Activated CD4-positive, alpha-beta memory T cell treated with anti-CD3 and anti-CD28 coated beads, Interleukin-2, amount 10 ng/mL, durations not matched to agents 7 days and 5 days (primary cell): ENCODE data around the gene PCDH9. TPM values are rescaled to one million over a fixed set of nuclear protein-coding genes. Genes with fewer than 3 reads are reported as not detected.

Experiments
- CTCF ChIA-PET: fragments of 350-600 bp; sonication (Branson Sonifier 250); formaldehyde crosslinking; loops from one replicate; lab custom pipeline; 2021; ENCODE audit warnings: antibody characterized with exemption, inconsistent platforms; lab: Charles Lee
- POLR2A ChIA-PET: fragments of 350-600 bp; sonication (Branson Sonifier 250); formaldehyde crosslinking; loops from one replicate; lab custom pipeline; 2021; ENCODE audit warnings: antibody characterized with exemption; lab: Charles Lee
- DNase-seq: peaks from one replicate; pipeline ENCODE4 v3.0.0-alpha.2; 2020
- H3K27ac Mint-ChIP-seq: one replicate; pipeline ENCODE4 v1.8.0; 2021; ENCODE audit warnings: mild to moderate bottlenecking, mixed read lengths
- H3K27me3 Mint-ChIP-seq: one replicate; pipeline ENCODE4 v1.8.0; 2021; ENCODE audit warnings: mixed read lengths
- H3K36me3 Mint-ChIP-seq: one replicate; pipeline ENCODE4 v1.8.0; 2021; ENCODE audit warnings: low read depth, mixed read lengths
- H3K4me1 Mint-ChIP-seq: one replicate; pipeline ENCODE4 v1.8.0; 2021; ENCODE audit warnings: mixed read lengths
- H3K4me3 Mint-ChIP-seq: one replicate; pipeline ENCODE4 v1.8.0; 2021; ENCODE audit warnings: mild to moderate bottlenecking, mixed read lengths
- H3K9me3 Mint-ChIP-seq: one replicate; pipeline ENCODE4 v1.8.0; 2021; ENCODE audit warnings: mixed read lengths
- total RNA-seq, 2 experiments: library from RNA; stranded (reverse); gene quantifications; one replicate each; pipeline ENCODE4 v1.2.3, GENCODE V29; 2021

PCDH9 gene
- total RNA-seq, 2 experiments from 2014 or later = 0.05 TPM; not detected in 1

DNA sequence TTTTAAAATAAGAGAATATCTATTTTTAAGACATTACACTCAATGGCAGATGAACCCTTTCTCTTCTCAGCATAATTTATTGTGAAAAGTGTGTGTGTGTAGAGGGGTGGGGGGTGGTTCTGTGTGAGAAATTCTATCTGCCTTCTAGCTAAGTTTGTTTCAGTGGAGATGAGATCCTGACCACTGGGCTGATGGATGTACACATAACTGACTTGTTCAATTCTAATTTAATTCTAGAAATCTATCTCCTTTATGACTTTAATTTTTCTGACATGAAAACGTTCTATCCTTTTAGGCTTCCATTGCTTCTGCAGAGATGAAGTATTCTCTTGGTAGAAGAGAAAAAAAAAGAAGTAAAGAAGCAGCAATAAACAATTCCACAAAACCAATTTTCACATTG lies 891.6 kb downstream of the PCDH9 start:
- Mint-ChIP-seq H3K4me1 (no peaks in the 10 kb centered on the region), H3K9me3 (peaks cover 6% of the 10 kb centered on the region), H3K36me3 (no peaks in the 10 kb centered on the region), H3K27ac (no peak overlapping the region), H3K27me3 (no peaks in the 10 kb centered on the region), H3K4me3 (no peak overlapping the region)
- ChIA-PET POLR2A (no interaction called here), CTCF (no interaction called here)
- no peak for DNase-seq

DNA sequence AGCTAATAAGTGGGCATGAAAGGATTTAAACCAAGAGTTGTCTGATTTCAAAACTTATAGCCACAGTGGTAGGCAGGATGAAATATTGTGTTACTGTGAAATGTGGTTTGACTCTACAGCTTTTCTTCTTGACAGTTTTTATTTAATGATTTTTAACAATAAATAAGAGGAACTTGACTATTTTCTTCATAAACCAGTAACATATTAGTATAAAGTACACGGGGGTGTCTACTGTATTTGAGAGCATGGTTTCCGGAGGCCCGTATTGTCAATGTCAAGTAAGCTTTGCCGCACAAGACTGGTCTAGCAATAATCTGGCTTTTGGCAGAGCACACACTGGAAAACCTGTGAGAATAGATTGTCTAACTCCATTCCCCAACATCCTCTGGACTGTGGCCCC lies 894.5 kb downstream of the PCDH9 start:
- POLR2A ChIA-PET = no interaction called here
- H3K27ac Mint-ChIP-seq = no peak overlapping the region

DNA sequence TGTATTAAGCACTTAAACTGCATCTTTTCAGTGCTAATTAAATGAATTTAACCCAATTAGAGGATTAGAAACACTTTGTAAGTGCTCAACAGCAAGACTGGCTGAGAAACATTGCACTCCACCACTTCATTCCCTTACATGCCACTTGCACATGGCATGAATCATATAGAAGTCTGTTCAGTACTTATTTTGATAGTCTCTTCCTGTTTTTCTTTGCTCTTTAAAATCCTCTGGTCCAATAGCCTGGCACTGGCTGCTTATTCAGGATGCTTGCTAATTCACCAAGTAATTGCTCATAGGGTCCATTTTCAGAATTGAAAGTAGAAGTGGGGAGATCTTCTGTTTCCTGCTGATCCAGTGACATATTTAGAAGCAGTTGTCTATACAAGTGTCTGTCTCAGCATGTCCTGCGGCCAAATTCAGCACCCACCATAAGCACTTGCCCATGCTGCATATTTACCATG lies 900.1 kb downstream of the PCDH9 start:
- CTCF ChIA-PET = no interaction called here
- POLR2A ChIA-PET = no interaction called here

More for the DNA sequence above, 894.5 kb downstream of the PCDH9 start:
- Mint-ChIP-seq H3K4me3 (no peak overlapping the region), H3K36me3 (no peaks in the 10 kb centered on the region), H3K27me3 (no peaks in the 10 kb centered on the region), H3K9me3 (peaks cover 3% of the 10 kb centered on the region), H3K4me1 (no peaks in the 10 kb centered on the region)
- CTCF ChIA-PET = no interaction called here
- DNase-seq = no peak

DNA sequence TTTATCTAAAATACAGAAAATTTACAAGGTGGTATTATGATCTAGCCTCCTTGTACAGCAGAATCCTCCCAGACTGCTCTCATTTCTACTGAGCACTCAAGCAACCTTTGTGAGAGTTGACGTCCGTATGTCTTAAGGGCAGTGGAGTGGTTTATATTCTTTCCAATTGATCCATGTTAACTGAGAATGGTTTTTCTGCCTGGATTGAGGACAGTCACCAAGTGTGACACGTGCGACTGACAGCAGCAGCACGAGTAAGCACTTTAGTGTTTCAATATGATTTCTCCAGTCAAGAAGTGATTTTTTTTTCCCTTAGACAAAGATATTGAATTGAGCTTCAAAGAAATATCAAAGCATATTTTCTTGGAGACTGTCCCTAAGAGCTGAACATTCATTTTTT lies 901.7 kb downstream of the PCDH9 start:
- peaks cover 3% of the 10 kb centered on the region for H3K9me3 Mint-ChIP-seq
- no peak for DNase-seq
- H3K4me1 Mint-ChIP-seq = no peaks in the 10 kb centered on the region
- ChIA-PET POLR2A (no interaction called here), CTCF (no interaction called here)
- no peak overlapping the region for H3K27ac Mint-ChIP-seq
- H3K36me3 Mint-ChIP-seq = no peaks in the 10 kb centered on the region
- H3K27me3 Mint-ChIP-seq = no peaks in the 10 kb centered on the region
- H3K4me3 Mint-ChIP-seq = no peak overlapping the region

More for the DNA sequence above, 900.1 kb downstream of the PCDH9 start:
- Mint-ChIP-seq H3K27ac (no peak overlapping the region), H3K27me3 (no peaks in the 10 kb centered on the region), H3K4me1 (no peaks in the 10 kb centered on the region), H3K4me3 (no peak overlapping the region), H3K36me3 (no peaks in the 10 kb centered on the region), H3K9me3 (peaks cover 3% of the 10 kb centered on the region)
- DNase-seq = no peak

DNA sequence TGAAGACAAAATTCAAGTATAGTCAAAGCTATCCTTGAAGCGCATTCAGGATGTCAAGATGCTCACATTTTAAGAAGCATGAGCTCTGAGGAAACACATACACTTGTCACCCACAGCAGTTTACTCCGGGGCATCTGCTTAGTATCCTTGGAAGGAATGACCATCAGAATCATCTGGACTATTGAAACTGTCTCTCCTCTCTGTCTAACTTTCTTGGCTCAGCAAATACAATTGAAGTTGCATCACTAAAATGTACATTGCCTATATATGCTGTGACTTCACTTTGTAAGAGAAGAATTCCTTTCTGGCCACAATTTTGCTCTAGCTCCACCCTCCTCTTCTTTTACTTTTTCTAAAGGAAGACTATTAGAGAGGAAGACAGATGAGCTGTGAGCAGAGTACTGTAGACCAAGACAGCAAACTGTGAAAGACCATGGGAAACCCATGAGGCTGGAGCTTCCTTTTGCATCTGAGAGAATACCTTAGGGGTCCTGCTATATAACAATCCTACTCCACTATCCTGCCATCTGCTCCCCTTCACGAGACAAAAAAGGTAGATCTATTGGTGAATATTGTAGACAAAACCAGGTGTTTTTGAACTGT lies 906.3 kb downstream of the PCDH9 start:
- DNase-seq = no peak

DNA sequence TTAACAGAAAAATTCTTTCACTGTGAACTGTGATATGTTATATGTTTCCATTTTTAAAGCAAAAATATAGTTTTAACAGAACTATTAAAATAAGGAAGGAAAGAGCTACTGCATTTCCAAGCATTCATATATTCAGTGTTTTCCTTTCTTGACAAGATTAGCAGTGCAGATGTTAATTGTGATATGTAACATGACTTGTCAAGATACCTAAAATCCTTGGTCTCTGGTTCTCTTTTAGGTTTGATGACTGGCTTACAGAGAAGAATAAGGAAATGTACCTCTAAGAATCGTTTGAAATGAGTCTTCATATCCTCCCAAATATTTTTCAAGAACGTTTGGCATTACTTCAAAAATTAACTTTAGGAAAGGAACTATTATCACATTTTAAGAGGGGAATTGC lies 907.2 kb downstream of the PCDH9 start:
- Mint-ChIP-seq H3K9me3 (peaks cover 3% of the 10 kb centered on the region), H3K27me3 (no peaks in the 10 kb centered on the region), H3K4me3 (no peak overlapping the region), H3K4me1 (no peaks in the 10 kb centered on the region), H3K27ac (no peak overlapping the region), H3K36me3 (no peaks in the 10 kb centered on the region)
- POLR2A ChIA-PET = no interaction called here
- no peak for DNase-seq
- CTCF ChIA-PET = no interaction called here

More for the DNA sequence above, 906.3 kb downstream of the PCDH9 start:
- Mint-ChIP-seq H3K27ac (no peak overlapping the region), H3K36me3 (no peaks in the 10 kb centered on the region), H3K27me3 (no peaks in the 10 kb centered on the region), H3K9me3 (peaks cover 3% of the 10 kb centered on the region), H3K4me3 (no peak overlapping the region), H3K4me1 (no peaks in the 10 kb centered on the region)
- CTCF ChIA-PET = no interaction called here
- POLR2A ChIA-PET = no interaction called here

DNA sequence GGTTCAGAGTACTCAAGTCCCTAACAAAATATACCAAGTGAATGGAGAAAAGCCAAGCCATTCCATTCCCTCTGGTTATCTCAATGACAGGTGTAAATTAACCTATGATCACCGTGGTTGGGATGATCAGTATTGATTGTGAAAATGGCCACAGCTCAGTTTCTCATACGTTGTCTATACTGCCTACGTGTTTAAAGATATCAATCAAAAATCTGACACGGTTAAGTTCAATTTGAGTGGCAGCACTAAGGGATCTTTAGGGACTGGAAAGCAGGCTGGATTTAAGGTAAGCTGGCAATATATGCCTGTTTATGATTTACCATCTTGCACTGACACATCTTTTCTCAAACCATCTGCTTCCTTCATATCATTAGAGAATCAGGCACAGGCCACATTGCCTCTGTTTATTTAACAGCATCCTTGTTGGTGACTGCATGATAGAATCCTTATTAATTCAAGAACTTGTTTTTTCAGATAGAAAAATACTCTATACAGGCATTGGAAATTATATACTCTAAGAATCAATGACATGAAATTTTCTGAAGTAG lies 907.9 kb downstream of the PCDH9 start:
- CTCF ChIA-PET = no interaction called here
- DNase-seq = no peak
- Mint-ChIP-seq H3K4me3 (no peak overlapping the region), H3K27ac (no peak overlapping the region), H3K9me3 (peaks cover 3% of the 10 kb centered on the region), H3K27me3 (no peaks in the 10 kb centered on the region), H3K36me3 (no peaks in the 10 kb centered on the region), H3K4me1 (no peaks in the 10 kb centered on the region)
- POLR2A ChIA-PET = no interaction called here

DNA sequence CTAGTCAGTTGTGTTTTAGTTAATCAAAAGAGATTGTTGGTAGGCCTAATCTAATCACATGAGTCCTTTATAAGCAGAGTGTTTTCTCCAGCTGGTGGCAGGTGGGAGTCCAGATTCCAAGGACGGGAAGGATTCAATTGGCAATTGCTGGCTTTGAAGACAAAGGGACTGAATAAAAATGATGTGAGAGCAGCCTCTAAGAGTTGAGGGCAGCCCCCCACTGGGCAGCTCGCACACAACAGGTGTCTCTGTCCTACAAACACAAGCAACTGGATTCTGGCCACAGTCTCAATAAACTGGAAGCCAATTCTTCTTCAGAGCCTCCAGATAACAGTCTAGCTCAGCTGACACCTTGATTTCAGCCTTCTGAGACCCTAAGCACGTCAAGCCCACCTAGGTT lies 915.2 kb downstream of the PCDH9 start:
- ChIA-PET CTCF (no interaction called here), POLR2A (no interaction called here)
- DNase-seq = no peak
- Mint-ChIP-seq H3K27me3 (no peaks in the 10 kb centered on the region), H3K4me3 (no peak overlapping the region), H3K36me3 (no peaks in the 10 kb centered on the region), H3K4me1 (no peaks in the 10 kb centered on the region), H3K27ac (no peak overlapping the region), H3K9me3 (peaks cover 5% of the 10 kb centered on the region)

DNA sequence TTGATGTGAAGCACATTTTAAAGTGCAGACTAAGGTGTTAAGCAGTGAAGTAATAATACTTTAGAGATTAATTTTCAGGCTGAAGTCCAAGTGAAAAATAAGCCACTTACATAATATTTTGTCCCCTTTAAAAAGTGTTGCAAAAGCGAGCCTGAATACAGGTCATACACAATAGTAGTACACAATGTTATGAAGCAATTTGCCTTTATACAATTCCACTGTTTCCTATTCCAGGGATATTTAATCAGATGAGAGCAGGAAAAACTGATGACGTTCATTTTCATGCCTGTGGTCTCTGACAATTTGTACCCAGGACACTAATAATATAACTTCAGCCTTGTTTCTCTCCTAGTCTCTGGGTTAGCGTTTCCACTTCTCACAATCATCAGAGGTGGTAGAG lies 916.7 kb downstream of the PCDH9 start:
- ChIA-PET POLR2A (no interaction called here), CTCF (no interaction called here)
- DNase-seq = no peak
- Mint-ChIP-seq H3K36me3 (no peaks in the 10 kb centered on the region), H3K27ac (no peak overlapping the region), H3K9me3 (peaks cover 5% of the 10 kb centered on the region), H3K4me3 (no peak overlapping the region), H3K27me3 (no peaks in the 10 kb centered on the region), H3K4me1 (no peaks in the 10 kb centered on the region)

DNA sequence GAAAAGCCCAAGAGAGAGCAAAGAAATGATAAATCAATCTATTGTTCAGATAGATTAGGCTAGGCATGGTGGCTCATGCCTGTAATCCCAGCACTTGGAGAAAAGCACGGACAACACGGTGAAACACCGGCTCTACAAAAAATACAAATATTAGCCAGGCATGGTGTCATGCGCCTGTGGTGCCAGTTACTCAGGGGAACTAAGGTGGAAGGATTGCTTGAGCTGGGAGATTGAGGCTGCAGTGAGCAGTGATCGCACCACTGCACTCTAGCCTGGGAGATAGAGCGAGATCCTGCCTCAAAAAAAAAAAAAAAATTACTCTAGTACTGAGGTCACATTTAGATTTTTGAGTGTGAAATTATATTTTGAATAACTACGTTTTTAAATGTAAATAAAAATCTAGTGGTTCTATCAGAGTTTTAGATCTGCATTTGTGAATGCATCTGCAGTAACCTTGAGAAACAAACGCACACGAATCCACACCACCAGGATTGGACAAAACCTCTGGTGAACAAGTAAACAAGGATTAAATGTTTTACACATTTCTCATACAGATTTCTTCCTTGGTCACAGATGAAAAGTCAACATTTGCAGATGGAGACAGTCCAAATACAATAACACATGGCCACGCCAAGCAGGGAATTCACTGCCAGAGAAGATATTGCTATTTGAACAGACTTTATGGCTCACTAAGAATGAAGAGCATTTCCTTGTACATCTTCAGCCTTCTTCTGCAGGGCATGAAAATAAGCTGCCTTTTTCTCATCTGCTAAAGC lies 917.6 kb downstream of the PCDH9 start:
- POLR2A ChIA-PET = no interaction called here
- H3K4me3 Mint-ChIP-seq = no peak overlapping the region
- CTCF ChIA-PET = no interaction called here
- H3K4me1 Mint-ChIP-seq = no peaks in the 10 kb centered on the region
- DNase-seq = no peak
- H3K27me3 Mint-ChIP-seq = no peaks in the 10 kb centered on the region
- no peak overlapping the region for H3K27ac Mint-ChIP-seq
- H3K9me3 Mint-ChIP-seq = peaks cover 5% of the 10 kb centered on the region
- no peaks in the 10 kb centered on the region for H3K36me3 Mint-ChIP-seq

DNA sequence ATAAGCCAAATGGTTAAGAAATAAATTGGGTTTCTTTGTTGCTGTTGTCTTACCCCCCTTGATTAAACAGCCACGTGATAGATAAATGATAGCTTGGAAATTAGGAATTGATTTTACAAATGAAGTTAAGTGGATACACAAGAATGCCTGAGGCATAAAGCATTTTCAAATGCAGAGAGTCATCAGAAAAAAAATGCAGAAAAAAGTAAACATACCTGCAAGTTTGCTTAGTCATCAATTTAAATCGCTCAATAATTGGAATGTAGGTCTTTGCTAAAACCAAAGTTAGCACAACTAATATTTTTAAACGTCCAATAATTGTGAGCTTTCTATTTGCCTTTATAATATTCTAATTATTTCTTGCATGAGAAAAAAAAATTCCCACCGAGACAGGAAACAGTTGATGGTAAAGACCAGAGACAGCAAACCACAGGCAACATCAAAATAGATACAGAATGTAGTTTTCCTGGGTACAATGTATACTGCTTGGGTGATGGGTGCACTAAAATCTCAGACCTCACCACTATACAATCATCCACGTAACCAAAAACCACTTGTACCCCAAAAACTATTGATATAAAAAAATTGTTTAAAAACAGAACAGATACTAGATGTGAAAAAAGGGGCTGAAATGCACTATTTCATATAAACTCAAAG lies 924.0 kb downstream of the PCDH9 start:
- no peak for DNase-seq
- CTCF ChIA-PET = no interaction called here
- no peaks in the 10 kb centered on the region for H3K27me3 Mint-ChIP-seq
- no peak overlapping the region for H3K27ac Mint-ChIP-seq
- H3K4me3 Mint-ChIP-seq = no peak overlapping the region
- H3K9me3 Mint-ChIP-seq = peaks cover 3% of the 10 kb centered on the region
- no peaks in the 10 kb centered on the region for H3K36me3 Mint-ChIP-seq
- POLR2A ChIA-PET = no interaction called here
- H3K4me1 Mint-ChIP-seq = no peaks in the 10 kb centered on the region

DNA sequence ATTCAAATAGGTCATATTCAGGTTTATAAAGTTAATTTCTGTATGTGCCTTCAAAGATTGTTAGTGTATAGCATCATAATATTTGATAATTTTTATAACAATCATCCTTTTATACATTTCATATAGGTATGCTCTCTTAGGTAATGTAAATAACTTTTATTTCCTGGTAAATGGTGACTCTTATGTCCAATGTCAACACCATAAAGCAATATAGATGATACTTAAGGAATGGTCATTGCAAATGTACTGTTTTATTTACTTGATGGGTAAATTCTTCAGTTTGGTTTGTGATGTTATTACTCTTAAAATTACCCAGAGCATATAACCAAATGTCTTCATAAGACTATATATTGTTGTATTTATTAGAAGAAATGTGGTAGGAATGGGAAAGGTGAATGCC lies 928.7 kb downstream of the PCDH9 start:
- DNase-seq = no peak
- no peaks in the 10 kb centered on the region for H3K36me3 Mint-ChIP-seq
- H3K9me3 Mint-ChIP-seq = peaks cover 5% of the 10 kb centered on the region
- H3K4me3 Mint-ChIP-seq = no peak overlapping the region
- no peaks in the 10 kb centered on the region for H3K4me1 Mint-ChIP-seq
- no peaks in the 10 kb centered on the region for H3K27me3 Mint-ChIP-seq
- ChIA-PET CTCF (no interaction called here), POLR2A (no interaction called here)
- no peak overlapping the region for H3K27ac Mint-ChIP-seq

DNA sequence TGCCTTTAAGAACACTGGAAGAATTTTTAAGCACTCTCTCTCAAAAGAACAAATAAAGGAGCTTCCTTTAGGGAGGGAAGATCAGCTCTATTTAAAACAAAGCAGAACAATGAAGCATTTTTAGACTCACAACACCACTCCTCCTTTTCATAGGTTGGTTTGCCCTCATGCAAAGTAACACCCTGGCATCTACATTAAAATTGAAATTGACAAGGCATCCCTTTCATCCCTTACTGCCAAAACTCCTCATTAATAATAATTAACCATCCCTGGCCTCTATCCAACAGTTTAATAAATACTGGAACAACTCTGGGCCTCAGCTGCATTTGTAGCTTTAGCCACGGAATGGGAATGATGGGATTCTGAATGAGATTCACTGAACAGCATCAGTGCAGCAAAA lies 929.1 kb downstream of the PCDH9 start:
- Mint-ChIP-seq H3K4me1 (no peaks in the 10 kb centered on the region), H3K27ac (no peak overlapping the region), H3K27me3 (no peaks in the 10 kb centered on the region), H3K4me3 (no peak overlapping the region), H3K9me3 (peaks cover 5% of the 10 kb centered on the region), H3K36me3 (no peaks in the 10 kb centered on the region)
- CTCF ChIA-PET = no interaction called here
- POLR2A ChIA-PET = no interaction called here
- DNase-seq = no peak
